Bone marrow (tissue), 2 donors: ENCODE measurements around the gene FRZB.
"Not testable (repeated sequence)": the region's sequence is repeated elsewhere in the genome, so short reads cannot be mapped to it uniquely, and the experiment has no call there.

Experiments
- DNase-seq, 2 donors: peaks; one replicate each; lab custom pipeline; 2025; lab: John Stamatoyannopoulos, UW

Gene FRZB

DNA sequence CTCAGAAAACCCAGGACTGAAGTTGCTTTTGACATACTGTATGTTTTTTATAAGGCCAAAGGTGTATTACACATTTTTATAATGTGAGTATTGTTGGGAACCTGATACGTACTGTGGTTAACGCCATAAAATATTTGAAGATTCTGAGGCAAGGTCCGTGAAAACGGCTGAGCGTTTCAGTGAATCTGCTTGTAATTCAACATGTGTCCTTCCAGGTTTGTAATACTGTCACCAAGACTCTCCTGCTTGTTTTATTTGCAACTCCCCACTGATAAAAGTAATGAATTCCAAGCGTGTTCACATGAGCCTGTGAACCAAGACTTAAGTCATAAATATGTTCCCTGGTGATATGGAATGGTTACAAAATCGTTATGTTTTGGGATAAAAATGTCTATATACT is 23.9 kb upstream of the FRZB start:
- no peak for DNase-seq

DNA sequence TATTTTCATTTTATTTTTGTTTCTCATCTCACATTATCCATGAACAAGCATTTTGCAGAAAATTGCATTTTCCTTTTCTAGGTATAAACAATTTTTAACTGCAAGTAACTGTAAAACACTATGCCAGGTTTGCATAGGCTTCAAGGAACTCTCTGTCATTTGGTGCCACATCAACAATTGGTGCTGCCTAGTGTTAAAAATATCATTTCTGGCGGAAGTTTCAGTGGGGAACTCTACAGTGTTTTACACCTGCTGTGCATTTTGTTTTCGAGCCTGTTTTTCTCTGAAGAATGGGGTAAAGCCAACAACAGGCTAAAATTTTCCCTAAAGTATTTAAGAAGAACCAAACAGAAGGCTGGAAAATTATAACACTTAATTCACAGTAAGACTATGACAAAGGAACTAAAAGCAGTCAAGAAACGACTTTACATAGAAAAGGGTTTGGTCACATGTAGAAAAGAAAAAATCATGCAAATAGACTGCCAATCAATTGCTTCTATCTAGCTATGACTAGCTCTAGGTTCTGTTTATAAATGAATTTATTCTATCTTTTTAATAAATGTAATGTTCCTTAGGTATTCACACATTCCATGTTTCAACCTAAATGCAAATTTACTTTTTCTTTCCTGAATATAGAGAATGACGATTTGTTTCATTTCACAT is 21.4 kb upstream of the FRZB start:
- no peak for DNase-seq

DNA sequence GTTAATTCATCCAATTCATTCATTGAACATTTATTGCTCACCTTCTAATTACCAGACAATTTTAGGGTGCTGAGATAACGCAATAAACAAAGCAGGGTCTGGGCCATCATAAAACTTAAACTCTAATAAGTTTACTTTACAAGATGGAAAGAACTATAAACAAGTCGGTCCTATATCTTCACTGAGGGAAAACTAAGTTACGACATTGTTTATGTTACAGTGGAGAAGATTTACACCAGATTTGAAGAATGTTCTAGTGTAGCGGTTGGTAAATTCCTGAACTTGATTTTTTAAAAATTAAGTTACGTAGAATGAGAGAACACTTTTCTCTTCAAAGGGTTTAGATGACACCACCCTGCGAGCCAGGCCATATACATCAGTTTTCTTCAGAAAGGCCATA is 20.7 kb upstream of the FRZB start:
- no peak for DNase-seq

DNA sequence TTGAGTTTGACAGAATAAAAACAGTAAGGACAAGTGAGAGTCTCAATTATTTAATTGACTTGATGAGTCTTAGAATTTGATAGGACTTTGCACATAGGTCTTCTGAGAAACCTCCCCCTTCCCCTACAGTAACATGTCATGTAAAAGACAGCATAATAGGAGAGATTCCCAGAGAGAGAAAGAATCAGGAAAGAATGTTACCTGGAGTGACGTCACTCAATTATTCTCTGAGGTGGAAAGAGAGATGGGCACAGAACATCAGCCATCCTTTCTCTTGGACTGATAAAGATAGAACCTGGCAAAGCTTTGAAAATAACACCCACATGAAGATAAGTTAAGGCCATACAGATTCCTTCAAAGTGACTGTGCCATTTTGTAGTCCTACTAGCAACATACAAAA is 19.3 kb upstream of the FRZB start:
- no peak for DNase-seq

DNA sequence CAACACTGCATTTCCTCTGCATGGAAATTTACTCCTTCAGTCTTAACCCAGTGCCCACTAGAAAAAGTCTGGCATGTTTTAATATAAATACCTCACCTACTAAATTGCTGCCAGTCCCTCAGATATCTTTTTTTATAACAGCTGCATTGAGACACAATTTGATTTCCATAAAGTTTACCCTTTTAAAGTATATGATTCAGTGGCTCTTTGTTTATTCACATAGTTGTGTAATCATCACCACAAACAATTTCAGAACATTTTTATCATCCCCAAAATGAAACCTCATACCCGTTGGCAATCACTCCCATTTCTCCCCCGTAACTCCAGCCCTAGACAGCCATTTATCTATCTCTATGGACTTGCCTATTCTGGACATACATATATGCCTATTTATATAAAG is 17.0 kb upstream of the FRZB start:
- DNase-seq, result no peak

DNA sequence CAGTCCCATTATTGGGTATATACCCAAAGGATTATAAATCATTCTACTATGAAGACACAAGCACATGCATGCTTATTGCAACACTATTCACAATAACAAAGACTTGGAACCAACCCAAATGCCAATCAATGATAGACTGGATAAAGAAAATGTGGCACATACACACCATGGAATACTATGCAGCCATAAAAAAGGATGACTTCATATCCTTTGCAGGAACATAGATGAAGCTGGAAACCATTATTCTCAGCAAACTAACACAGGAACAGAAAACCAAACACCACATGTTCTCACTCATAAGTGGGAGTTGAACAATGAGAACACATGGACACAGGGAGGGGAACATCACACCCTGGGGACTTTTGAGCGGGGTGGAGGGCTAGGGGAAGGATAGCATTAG is 13.7 kb upstream of the FRZB start:
- DNase-seq, result not testable (repeated sequence)

DNA sequence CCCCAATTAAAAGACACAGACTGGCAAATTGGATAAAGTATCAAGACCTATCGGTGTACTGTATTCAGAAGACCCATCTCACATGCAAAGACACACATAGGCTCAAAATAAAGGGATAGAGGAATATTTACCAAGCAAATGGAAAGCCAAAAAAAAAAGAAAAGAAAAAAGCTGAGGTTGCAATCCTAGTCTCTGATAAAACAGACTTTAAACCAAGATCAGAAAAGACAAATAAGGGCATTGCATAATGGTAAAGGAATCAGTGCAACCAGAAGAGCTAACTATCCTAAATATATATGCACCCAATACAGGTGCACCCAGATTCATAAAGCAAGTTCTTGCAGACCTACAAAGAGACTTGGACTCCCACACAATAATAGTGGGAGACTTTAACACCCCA is 10.2 kb upstream of the FRZB start:
- not testable (repeated sequence) for DNase-seq

DNA sequence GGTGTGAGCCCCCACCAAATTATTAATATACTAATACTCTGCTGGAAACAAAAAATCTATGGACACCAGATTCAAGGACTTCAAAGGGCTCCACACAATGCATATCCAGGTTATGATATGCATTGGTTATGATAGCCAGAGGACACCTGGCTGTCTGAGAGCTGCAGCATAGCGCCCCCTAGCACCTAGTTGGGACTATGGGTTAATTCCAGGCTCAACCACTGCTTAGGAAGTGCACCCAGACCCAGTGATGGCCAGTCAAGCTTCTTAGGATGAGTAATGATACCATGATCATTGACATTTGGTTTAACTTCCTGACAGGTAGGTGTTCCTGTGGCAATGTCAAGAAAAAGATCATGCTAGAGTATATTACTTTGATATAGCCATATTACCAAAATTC is 3.8 kb upstream of the FRZB start:
- no peak for DNase-seq

DNA sequence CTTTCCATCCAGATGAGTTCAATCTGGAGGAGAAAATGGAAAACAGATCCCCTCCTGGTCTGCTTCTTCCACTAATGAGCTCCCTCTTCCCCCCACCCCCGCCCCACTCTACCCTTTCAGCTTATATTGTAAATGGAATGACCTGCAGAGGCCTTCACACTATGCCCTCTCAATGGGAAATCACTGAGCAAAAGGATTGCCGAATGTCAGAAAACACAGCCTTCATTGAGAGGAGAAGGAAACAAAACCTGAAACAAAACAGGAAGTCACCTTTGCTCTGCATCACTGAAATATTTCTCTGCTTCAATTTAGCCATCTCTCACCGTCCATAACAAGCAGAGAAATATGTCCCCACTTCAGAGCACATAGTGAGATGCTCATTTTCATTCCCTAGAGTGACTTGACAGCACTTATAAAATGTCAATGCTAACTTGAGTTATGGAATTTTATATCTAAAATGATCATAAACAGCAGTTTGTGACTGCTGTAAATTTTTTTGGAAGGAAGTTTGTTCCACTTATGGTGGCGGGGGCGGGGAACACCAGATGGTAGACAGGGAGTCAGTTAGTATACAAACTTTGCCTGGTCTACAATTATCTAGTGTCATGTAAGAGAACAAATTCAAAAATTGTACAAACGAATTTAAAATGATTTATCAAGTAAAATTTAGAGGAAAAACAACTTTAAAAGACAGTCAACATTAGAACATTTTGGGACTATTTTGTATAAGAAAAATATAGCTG is 1.8 kb upstream of the FRZB start:
- no peak for DNase-seq

DNA sequence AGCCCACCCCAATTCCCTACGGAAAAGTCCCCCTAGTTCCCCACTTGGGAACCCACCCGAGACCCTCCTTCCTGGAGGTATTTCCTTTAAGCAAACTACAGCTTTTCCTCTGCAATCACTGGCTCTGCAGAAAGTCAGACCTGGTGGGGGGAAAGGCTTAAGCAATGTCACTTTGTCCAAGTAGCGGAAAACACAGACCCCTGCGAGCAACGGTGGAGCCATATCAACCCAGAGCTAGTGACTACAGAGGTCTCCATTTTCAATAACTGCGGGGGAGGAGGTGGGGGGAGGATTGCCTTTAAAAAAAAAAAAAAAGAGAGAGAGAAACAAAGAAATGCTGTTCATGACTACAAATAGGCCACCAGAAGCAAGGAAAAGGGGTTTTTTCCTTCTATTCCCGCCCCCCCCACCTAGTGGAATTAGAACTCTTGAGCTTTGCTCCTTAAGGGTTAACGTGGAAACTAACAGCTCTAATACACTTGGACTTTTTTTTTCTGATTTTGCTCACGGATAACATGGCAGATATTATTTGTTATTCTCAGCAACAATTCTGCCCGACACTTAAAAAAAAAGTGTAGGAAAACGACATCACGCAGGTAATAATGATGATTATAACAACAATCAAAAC is 1.1 kb upstream of the FRZB start:
- DNase-seq, result no peak

DNA sequence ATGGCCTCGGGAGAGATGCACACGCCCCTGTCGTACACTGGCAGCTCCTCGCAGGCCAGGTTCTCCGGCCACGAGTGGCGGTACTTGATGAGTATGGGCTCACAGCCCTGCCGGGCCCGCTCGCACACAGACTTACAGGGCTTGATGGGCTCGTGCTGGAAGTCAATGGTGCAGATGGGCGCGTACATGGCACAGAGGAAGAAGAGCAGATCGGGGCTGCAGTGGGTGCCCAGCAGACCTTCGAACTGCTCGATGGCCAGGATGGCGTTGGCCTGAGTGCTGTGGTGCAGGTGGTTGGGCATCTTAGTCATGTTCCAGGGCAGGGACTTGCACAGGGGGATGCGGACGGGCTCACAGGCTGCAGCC is 359 bp downstream of the FRZB start:
- DNase-seq, result no peak

DNA sequence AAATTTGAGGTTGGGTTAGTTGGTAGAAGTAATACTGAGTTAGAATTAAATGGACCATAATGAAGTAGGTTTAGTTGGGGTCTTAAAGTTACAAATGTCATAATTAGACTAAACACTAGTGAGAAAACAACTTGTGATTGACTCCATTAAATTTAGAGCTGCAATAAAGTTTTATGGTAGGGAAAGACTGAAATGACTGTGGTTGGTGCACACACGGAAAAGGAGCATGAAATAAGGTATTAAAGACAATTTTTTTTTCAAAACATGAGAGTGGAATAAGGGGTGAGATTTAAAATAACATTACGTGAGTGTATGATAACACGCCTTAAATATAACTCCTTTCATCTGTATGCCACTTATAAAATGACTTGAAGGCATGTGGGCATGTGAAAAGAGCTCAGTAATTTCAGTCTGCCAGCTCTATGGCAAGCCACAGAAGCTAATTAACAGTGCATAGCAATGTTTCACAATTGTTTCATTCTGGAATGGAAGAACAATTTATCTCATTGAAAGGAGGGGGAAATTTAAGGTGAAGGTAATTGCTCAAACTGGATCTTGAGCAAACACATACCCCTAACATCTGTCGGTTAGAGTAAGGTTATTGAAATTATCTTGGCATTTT is 1.4 kb downstream of the FRZB start:
- DNase-seq, result no peak

DNA sequence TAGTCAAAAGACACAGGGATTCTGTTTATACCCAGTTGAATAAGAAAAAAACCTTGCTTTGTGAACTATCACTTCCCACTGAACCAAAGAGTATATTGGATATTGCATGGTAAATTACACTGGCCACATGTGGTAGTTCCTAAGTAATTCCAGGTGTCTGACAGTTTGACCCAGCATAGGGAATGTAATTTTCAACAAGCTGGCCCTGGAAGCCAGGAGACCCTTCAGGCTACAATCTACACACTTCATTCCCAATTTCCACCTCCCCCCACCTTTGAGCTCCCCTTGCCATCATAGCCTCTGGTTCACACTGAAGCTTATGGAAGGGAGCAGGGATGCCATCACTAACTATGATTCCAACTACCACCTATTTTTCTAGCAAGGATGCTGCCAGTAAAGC is 2.8 kb downstream of the FRZB start:
- no peak for DNase-seq

DNA sequence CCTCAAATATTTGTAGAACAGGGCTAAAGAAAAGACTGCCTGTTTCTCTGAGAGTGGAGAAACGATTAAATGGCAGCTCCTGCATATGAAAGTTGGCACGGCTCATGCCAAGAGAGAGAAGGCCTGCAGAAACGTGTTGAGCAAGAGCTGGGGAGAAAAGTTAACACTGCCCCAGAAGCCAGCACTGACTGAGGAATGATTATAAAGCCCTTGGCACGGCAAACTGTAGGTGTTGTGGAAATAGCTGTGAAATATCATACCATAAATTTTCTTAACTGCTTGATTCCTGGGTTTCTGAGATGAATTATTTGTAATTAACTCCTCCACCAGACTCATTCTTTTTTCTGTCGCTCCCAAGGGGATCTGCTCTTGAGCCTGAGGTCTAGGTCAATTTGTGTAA is 4.3 kb downstream of the FRZB start:
- no peak for DNase-seq

DNA sequence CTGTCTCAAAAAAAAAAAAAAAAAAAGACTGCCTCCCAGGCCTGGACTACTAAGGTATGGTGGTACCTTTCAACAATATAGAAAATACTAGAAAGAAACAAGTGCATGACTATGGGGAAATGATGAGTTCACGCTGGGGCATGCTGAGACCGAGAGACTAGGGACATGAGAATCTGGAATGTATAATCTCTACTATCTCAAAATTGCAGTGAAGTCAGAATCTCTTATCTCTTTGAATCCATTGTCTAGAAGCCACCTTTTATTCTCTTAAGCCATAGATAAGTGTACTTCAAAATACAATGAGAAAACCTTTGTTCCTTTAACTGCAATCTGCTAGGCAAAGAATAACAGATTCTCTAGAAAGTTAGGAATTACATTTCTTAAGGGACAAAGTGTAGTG is 5.6 kb downstream of the FRZB start:
- DNase-seq, result no peak

DNA sequence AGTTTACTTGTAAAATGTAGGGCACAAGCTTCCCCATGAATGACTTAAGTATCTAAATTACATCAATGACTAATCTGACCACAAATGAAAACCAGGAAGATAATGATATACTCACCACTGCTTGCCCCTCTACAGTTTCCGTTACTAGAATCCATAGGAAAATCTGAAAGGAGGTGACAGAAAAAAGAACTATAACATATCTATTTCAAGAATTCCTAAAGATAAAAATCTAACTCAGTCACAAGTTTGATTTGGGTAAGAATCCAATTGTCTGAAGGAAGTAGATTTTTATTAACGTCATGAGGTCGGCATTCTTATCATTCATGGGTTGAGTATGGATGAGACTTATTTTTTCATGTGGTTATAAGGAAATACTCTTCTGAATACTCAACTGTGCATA is 7.8 kb downstream of the FRZB start:
- DNase-seq, result no peak

DNA sequence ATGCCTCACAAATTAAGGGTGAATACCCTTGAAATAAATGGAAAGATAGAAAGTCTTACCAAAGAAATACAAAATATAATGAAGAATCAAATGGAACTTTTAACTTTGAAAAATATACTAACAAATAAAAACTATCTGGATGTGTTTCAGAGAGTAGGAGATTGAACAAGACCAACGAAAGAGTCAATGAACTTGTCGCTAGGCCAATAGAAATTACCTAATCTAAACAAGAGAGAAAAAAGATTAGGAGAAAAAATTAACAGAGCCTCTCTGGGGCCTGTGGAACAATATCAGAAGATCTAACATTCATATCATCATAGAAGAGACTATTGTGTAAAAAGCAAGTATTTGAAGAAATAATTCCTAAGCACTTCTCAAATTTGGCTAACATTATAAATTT is 11.1 kb downstream of the FRZB start:
- no peak for DNase-seq

DNA sequence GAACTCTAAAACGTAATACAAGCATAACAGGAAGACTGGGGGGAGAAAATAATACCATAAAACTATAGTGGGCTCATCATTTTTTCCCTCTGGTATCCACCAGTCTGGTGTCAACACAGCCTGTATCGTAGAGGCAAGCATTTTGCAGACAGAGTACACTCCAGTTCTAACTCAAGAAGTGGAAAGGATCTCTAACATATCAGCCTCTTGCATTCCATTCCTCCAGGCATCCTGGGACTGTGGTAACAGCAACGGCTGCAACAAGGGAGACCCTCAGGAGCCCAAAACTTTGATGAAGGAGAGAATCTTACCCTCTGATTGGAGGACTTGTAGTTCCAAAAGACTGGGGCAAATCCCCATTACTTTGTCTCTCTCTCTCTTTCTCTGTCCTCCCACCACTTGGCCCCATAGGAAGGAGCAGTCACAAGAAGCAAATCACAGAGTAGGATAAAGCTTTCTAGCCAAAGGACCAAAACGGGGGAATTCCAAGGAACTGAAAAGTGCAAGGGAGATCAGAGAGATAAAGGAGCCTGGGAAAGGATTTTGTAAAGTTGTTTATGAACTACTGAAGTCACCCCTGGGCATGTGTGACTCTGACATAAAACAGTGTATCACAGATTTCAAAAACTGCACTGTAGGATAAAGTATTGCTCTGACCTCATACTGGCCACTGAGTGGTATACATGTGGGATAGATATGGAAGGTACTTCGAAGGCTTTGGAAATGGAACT is 11.9 kb downstream of the FRZB start:
- DNase-seq, result no peak

DNA sequence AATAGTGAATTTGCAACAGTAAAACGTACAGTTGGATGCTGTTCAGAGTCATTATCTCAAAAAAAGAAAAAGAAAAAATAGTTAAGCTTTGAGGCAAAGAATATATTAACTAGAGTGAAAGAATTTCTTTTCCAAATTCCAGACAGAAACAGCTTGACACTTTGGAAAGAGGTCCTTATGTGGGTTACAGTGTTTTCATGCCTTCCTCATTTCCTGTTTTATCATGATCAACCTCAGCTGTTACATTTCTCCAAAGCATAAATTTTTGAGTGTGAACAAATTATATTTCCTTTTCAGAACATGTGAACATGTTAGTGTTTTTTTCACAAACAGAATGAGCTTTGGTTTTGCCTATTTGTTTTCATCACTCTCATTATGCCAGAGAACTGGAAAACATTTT is 13.6 kb downstream of the FRZB start:
- no peak for DNase-seq

DNA sequence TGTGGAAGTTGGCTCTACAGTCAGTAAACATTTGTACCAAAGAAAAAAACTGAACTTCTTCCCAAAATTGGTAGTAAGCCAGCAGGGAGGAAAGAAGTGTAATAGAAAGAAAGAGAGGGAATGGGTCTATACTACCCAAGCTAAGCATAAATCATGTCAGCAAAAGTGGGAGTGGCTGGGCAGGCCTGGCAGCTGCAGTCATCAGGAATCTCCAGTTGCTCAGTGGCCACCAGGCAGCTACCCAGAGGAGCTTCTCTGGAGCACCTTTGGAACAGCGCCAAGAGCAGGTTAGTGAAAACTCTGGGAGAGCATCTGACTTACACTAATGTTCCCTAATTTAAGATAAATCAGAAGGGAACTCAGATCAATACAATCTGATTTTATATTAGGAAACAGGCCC is 14.3 kb downstream of the FRZB start:
- DNase-seq, result no peak

DNA sequence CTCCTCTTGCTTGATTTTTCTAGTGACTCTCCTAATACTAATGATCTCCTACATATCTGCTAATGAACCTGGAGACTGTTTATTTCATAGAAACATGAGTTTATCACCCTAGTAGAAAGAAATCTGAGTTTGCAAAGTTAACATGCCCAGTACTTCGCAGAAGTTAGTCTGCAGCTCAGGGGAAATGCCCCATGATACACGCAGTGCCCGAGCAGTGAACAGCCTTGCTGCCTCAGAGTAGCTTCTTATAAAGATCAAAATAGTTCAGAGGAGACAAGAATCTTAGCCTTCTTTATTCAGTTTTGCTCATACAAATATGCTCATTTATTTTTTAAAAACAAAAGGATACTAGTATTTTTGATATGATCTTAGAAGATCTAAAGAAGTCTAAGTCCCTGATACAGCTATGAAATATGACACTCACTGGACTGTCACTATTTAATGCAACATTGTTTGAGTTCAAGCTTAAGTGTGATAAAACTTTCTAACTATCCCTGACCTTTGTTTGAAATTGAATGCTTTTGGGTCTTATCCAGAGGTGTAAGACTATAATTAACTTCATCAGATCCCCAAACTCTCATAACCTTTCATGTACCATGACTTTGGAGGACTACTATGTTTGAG is 20.5 kb downstream of the FRZB start:
- DNase-seq, result no peak

DNA sequence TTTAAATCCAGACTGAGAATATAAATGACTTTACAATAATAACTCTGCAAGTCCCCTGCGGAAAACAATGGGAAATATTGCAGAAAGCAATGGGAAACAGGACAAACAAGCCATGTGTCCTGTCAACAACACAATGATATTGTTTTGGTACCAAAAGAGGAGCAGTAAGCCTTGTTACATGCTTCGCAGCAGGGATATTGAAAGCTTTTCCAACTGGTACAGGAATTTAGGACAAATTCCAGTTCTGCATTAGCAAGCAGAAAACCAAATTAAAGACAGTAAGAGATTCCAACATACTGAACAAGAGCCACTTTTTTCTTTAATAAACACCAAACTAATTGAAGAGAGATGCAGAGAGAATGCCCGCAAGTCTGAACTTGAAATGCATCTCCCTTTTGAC is 30.0 kb downstream of the FRZB start:
- no peak for DNase-seq
